ENCODE results near the gene EN2.

DNA sequence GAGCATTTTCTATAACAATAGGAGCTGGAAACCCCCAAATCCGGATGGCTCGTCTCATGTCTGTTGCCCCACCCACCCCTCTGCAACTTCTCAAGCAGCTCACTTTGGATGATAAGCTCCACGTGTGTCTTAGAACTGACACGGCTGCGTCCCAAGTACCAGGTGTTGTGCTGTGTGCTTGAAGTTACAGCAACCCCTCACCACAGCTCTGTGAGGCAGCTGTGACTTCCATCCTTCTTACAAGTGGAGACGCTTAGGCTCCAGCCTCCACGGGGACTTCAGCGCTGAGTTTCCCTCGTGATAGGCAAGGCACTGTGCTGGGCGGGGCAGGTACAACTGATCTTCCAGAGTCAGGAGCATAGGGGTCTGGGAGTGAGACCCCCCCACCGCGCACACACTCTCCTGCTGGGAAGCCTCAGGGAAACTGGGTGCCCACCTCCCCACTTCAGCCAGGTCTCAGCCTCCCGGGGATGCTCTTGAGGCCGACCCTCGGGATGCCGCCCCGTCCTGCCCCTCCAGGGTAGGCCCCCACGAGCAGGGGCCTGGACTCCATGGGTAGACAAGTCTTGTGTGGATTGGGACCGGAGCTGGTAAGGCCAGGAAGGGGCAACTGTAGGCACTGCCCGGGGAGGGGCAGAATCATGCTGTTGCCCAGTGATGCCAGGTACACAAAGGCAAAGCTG, 31.4 kb downstream of the EN2 start:
- TF ChIP-seq, protein P1, sequence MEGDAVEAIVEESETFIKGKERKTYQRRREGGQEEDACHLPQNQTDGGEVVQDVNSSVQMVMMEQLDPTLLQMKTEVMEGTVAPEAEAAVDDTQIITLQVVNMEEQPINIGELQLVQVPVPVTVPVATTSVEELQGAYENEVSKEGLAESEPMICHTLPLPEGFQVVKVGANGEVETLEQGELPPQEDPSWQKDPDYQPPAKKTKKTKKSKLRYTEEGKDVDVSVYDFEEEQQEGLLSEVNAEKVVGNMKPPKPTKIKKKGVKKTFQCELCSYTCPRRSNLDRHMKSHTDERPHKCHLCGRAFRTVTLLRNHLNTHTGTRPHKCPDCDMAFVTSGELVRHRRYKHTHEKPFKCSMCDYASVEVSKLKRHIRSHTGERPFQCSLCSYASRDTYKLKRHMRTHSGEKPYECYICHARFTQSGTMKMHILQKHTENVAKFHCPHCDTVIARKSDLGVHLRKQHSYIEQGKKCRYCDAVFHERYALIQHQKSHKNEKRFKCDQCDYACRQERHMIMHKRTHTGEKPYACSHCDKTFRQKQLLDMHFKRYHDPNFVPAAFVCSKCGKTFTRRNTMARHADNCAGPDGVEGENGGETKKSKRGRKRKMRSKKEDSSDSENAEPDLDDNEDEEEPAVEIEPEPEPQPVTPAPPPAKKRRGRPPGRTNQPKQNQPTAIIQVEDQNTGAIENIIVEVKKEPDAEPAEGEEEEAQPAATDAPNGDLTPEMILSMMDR (IDR thresholded peaks at IDR 0.05) = no peak
- TF ChIP-seq POLR2A (IDR thresholded peaks at IDR 0.05) = no peak

Data from suprapubic skin (tissue), 3 donors.